HAP-1 (cell line): ENCODE results near the gene SLC10A3.

ENCODE experiments used
- DNase-seq, 2 experiments: peaks; one replicate each; pipeline ENCODE4 v3.0.0-alpha.2; 2016 to 2020; ENCODE audit warnings: low spot score in 2 of 2
- H3K27me3 ChIP-seq: fragments of 250-450 bp; sonication (Bioruptor Pico); 2 replicates; pipeline ENCODE4 v1.5.1; 2020; ENCODE audit warnings: low read depth, mild to moderate bottlenecking, moderate library complexity
- H3K36me3 ChIP-seq: fragments of 250-450 bp; sonication (Bioruptor Pico); replicated peaks from 2 replicates; pipeline ENCODE4 v1.5.1; 2020; ENCODE audit warnings: mild to moderate bottlenecking
- H3K4me1 ChIP-seq: fragments of 250-450 bp; sonication (Bioruptor Pico); 2 replicates; pipeline ENCODE4 v1.5.1; 2020; ENCODE audit warnings: mild to moderate bottlenecking
- H3K4me3 ChIP-seq: fragments of 250-450 bp; sonication (Bioruptor Pico); 2 replicates; pipeline ENCODE4 v1.5.1; 2020; ENCODE audit warnings: mild to moderate bottlenecking, moderate library complexity
- H3K9me3 ChIP-seq: fragments of 250-450 bp; sonication (Bioruptor Pico); 2 replicates; pipeline ENCODE4 v1.5.1; 2020; ENCODE audit warnings: mild to moderate bottlenecking, moderate library complexity
- in situ Hi-C: fragments of 300-500 bp; cut with MboI; formaldehyde crosslinking; loops from 3 replicates; pipeline ENCODE4 v1.14.3; 2020; ENCODE audit warnings: low sequenced_read_pairs, inconsistent platforms, mixed read lengths

Gene SLC10A3

DNA sequence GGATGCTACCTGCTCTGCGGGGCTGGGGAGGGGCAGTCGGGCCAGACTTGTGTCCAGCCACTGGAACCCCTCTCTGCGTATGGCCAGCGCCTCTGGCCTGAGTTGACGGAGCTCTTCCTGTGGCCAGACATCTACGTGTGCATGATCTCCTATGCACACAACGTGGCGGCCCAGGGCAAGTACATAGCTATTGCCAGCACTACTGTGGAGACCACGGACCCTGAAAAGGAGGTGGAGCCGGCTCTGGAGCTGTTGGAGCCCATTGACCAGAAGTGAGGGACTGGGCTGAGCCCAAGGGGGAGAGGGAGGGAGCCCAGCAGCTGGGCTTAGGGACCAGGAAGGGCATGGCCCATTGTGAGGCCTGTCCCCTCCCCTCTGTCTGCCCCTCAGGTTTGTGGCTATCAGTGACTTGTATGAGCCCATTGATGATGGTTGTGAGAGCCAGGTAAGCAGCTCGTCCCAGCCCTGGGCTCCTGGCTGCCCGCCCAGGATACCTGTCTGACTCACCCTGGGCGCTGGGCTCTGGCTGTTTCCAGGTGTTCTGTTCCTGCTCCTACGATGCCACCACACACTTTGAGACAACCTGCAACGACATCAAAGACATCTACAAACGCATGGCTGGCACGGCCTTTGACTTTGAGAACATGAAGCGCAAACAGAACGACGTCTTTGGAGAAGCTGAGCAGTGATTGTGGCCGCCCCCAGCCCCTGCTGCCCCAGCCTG lies 48.3 kb downstream of the SLC10A3 start:
- H3K9me3 ChIP-seq: no peaks in the 10 kb centered on the region
- no peaks in the 10 kb centered on the region for H3K27me3 ChIP-seq
- DNase-seq: no peak
- in situ Hi-C loops: no loop called here
- H3K4me1 ChIP-seq: peaks cover 11% of the 10 kb centered on the region
- H3K4me3 ChIP-seq: no peak overlapping the region
- H3K36me3 ChIP-seq: peaks cover 66% of the 10 kb centered on the region

DNA sequence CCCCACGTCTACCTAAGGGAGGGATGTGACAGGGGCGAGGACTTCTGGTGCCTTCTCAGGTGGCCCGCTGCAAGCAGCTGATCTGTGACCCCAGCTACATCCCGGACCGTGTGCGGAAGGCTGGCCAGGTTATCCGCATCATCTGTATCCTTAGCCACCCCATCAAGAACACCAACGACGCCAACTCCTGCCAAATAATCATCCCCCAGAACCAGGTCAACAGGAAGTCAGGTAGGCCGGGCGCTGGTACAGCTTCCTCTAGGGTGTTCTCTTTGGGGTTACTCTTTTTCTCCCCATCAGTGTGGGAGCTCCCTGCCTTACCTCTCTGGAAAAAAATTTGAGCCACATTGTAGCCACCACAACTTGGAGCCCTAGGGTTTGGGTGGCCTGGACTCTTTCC lies 48.9 kb downstream of the SLC10A3 start:
- no peak for DNase-seq
- peaks cover 11% of the 10 kb centered on the region for H3K4me1 ChIP-seq
- no peak overlapping the region for H3K4me3 ChIP-seq
- H3K27me3 ChIP-seq: no peaks in the 10 kb centered on the region
- in situ Hi-C loops: no loop called here
- H3K9me3 ChIP-seq: no peaks in the 10 kb centered on the region
- H3K36me3 ChIP-seq: peaks cover 60% of the 10 kb centered on the region

DNA sequence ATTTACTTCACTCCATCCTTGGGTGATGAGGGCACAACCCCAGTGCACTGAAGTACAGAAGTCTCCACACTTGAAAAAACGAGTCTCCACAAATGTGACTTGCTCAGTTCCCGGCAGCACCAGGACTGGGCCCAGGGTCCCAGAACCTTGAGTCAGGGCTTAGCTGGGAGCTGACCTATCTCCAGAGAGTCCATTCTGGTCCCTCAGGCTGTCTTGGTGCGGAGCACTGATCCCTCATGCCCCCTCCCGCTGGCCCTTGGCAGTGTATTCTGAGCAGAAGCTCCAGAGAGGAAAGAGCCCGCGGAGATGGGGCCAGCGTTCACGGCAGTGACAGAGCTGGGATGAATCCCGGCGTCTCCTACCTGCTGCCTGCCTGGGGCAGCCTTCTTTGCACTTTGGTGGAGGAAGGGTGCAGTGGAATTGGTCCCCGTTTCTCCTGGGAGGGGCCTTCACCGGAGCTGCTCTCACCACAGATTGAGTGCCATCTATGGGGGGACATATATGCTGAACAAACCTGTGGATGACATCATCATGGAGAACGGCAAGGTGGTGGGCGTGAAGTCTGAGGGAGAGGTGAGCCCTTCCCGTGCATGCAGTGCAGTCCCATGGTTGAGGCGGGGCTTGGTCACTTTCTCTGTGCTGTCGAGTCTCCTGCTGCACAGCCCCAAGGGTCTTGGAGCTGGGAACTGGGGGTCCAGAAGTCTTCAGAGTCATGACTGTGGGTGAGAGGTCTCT lies 49.6 kb downstream of the SLC10A3 start:
- H3K4me3 ChIP-seq: no peak overlapping the region
- peaks cover 59% of the 10 kb centered on the region for H3K36me3 ChIP-seq
- in situ Hi-C loops: no loop called here
- no peak for DNase-seq
- peaks cover 16% of the 10 kb centered on the region for H3K4me1 ChIP-seq
- H3K9me3 ChIP-seq: no peaks in the 10 kb centered on the region
- no peaks in the 10 kb centered on the region for H3K27me3 ChIP-seq

DNA sequence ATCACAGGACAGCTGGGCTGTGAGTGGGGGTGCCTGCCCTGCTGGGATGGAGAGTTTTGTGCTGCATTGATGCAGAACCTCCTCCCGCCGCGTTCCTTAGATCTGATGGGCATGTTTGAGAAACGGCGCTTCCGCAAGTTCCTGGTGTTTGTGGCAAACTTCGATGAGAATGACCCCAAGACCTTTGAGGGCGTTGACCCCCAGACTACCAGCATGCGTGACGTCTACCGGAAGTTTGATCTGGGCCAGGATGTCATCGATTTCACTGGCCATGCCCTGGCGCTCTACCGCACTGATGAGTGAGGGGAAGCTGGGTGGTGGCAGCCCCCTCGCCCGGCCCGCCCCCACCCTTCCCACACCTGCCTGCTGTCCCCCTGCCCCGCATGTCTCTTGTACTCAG lies 50.6 kb downstream of the SLC10A3 start:
- Histone ChIP-seq H3K27me3 (no peaks in the 10 kb centered on the region), H3K36me3 (peaks cover 64% of the 10 kb centered on the region), H3K4me3 (no peak overlapping the region), H3K9me3 (no peaks in the 10 kb centered on the region), H3K4me1 (peaks cover 13% of the 10 kb centered on the region)
- no peak for DNase-seq
- in situ Hi-C loops: no loop called here

DNA sequence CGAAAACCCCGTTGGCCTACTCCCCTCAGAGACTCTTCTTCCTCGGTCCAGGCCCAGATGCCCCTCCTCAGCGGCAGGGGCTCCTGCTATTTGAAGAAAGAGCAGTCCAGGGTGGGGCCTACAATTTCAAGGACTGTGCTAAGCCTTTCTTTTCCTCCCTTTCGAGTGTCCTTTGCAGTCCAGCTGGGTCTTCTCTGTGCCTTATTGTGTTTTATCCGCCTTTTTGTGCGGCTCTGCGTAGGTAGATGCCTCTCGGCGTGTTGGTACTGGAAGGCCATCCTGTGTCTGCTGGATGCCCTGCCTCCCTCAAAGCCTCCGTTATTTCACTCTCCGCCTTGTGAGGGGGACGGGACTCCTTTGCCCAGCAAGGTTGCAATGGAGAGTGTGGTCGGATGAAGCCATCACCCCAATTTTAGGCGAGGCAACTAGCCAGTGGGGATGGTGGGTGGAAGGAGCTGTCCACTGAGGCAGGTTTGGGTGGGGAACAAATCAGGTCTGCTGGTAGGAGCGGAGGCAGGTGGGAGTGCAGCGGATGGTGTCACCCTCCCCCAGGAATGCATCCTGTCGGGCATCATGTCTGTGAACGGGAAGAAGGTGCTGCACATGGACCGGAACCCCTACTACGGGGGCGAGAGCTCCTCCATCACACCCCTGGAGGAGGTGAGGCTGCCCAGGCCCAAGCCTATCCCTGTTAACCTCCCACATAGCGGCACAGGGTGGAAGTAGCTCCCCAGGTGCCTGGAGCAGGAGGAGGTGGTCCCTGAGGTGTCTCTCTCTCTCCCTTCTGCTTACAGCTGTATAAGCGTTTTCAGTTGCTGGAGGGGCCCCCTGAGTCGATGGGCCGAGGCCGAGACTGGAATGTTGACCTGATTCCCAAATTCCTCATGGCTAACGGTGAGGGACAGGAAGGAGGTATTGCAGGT lies 52.2 kb downstream of the SLC10A3 start:
- Histone ChIP-seq H3K4me1 (peaks cover 6% of the 10 kb centered on the region), H3K27me3 (no peaks in the 10 kb centered on the region), H3K9me3 (no peaks in the 10 kb centered on the region), H3K4me3 (peak overlapping the region; percentile 97), H3K36me3 (peaks cover 75% of the 10 kb centered on the region)
- no peak for DNase-seq
- in situ Hi-C loops: no loop called here
